AG04449 (cell line): ENCODE data around the gene LRTM1.

Experiments
- CTCF ChIA-PET: fragments of 350-600 bp; formaldehyde crosslinking; extraction: SDS; loops from one replicate; lab custom pipeline; 2021; ENCODE audit warnings: antibody characterized with exemption; lab: Yijun Ruan, JAX
- POLR2A ChIA-PET: fragments of 400-600, 350-600 bp; formaldehyde crosslinking; extraction: SDS; loops from one replicate; lab custom pipeline; 2020; ENCODE audit warnings: antibody characterized with exemption, inconsistent platforms; lab: Yijun Ruan, JAX
- DNase-seq: peaks from one replicate; pipeline ENCODE4 v3.0.0-alpha.2; 2010; ENCODE audit warnings: low read depth, low spot score
- H3K4me3 ChIP-seq: 2 replicates; pipeline ENCODE4 v1.5.1; 2011; ENCODE audit warnings: low read depth, mild to moderate bottlenecking, control low read depth, low read length
- TF ChIP-seq, protein P1 (sequence below): IDR thresholded peaks from one replicate; pipeline ENCODE4 v1.5.1; 2011; ENCODE audit warnings: mild to moderate bottlenecking, moderate library complexity, low read length, control low read depth, inconsistent platforms; ENCODE audit not compliant: insufficient read depth; ENCODE audit errors: missing control alignments

LRTM1 gene

DNA sequence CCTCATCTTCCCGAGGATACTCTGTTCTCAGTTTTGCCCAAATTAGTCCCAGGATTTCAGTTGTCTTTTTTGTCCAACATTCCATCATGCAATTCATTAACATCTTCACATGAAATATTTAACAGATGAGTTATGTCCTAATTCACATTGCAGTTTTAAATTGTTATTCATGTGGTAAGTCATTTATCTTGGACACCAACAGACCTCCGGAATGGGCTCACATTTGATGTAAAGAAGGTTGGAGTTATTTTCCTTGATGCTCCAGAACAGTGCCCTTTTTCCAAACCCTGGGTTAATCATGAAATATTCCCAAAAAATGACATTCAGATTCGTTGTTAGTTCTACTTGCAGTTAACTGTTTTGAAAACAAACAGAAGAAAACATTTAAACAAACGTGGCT lies 32.8 kb upstream of the LRTM1 start:
- TF ChIP-seq, protein P1, sequence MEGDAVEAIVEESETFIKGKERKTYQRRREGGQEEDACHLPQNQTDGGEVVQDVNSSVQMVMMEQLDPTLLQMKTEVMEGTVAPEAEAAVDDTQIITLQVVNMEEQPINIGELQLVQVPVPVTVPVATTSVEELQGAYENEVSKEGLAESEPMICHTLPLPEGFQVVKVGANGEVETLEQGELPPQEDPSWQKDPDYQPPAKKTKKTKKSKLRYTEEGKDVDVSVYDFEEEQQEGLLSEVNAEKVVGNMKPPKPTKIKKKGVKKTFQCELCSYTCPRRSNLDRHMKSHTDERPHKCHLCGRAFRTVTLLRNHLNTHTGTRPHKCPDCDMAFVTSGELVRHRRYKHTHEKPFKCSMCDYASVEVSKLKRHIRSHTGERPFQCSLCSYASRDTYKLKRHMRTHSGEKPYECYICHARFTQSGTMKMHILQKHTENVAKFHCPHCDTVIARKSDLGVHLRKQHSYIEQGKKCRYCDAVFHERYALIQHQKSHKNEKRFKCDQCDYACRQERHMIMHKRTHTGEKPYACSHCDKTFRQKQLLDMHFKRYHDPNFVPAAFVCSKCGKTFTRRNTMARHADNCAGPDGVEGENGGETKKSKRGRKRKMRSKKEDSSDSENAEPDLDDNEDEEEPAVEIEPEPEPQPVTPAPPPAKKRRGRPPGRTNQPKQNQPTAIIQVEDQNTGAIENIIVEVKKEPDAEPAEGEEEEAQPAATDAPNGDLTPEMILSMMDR: no peak
- ChIA-PET CTCF (interaction anchor here (1.2 to 1.9 kb wide), 3 partner anchors 28 to 202 kb away, joined by 3 to 6 read pairs (median 5); no protein-coding TSS in a partner anchor), POLR2A (interaction anchor here (1.3 kb wide), 1 partner anchor 502 kb away, joined by 5 read pairs; no protein-coding TSS in a partner anchor)
- no peak overlapping the region for H3K4me3 ChIP-seq
- no peak for DNase-seq

DNA sequence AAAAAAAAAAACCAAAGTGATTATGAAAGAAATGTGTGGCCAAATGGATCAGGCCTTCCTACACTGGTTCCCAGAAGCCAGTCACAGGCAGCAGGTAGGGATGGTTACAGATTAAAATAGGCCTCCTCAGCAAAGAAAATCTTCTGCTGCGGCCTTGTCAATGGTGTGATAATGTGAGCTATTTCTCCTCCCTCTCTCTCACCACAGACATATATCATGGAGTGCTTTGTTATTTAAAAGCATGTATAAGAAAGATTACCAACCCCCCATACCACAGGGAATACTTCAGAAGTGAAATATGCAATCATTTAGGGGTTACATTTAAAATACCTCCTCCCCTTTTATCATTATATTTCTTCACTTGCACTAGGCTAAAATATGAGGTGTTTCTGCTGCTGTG lies 32.2 kb upstream of the LRTM1 start:
- DNase-seq: no peak
- ChIA-PET CTCF (interaction anchor here (0.9 to 1.9 kb wide), 6 partner anchors 28 to 202 kb away, joined by 3 to 6 read pairs (median 3); no protein-coding TSS in a partner anchor), POLR2A (interaction anchor here (0.6 to 1.3 kb wide), 3 partner anchors 200 to 502 kb away, joined by 3 to 5 read pairs (median 3); no protein-coding TSS in a partner anchor)
- TF ChIP-seq, protein P1: no peak
- no peak overlapping the region for H3K4me3 ChIP-seq

DNA sequence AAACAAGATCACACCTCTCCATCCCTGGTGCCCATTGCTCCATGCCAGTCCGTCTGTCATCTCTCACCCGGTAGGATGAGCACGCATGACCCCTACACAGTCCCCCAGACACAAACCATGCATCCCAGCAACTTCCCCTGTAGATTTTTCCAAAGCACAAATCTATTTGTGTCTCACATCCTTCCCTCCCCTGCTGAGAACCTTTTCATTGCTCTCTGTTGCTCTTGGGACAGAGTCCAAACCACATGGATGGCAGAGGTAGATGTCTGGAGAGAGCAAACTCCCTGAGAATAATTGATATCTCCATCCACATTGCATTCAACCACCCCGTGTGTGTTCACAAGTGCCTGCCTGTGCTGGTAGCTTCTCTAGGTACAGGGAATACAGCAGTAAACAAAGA lies 29.9 kb upstream of the LRTM1 start:
- no peak overlapping the region for H3K4me3 ChIP-seq
- TF ChIP-seq, protein P1: no peak
- POLR2A ChIA-PET: no interaction called here
- DNase-seq: no peak
- CTCF ChIA-PET: no interaction called here

DNA sequence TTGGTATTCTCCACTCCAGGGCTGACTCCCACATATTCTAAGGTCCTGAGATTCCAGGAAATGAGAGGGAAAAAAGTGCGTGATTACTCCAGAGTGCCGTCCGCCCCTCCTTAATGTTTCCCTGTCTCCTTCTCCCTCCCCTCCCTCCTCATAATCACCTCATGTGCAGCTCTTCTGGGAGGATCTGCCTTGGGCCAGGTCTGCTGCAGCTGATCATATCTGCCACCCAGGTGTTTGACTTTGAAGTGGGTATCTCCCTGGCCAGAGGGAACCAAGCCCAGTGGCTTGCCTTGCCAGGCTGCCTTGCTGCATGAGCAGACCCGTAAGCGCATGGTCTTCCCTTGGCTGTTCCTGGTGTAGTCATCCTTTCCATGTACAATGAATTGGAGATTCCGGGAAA lies 28.1 kb upstream of the LRTM1 start:
- no peak overlapping the region for H3K4me3 ChIP-seq
- TF ChIP-seq, protein P1: no peak
- ChIA-PET CTCF (interaction anchor here (0.9 to 2.2 kb wide), 8 partner anchors 9 to 211 kb away, joined by 3 to 10 read pairs (median 4); no protein-coding TSS in a partner anchor), POLR2A (no interaction called here)
- no peak for DNase-seq

DNA sequence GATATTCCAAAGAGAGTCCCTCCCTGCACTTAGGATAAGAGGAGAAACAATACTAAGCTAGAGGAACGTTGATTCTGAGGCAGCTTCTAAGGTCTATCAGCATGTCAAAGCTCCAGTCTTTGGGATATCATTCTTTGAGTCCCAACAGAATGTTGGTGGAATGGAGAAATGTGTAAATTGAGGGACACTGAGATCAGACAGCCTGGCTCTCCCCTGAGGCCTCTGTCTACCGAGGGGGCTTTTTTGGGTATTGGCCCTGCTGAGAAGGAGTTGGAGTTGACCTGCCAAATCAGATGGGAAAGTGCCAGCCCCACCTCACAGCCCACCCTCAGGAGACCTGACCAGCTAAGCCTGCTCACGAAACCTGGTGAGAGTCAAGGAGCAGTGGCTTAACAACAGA lies 27.6 kb upstream of the LRTM1 start:
- ChIA-PET POLR2A (interaction anchor here (0.7 kb wide), 1 partner anchor 18 kb away, joined by 3 read pairs; no protein-coding TSS in a partner anchor), CTCF (interaction anchor here (0.8 to 2.2 kb wide), 7 partner anchors 10 to 211 kb away, joined by 3 to 10 read pairs (median 3); no protein-coding TSS in a partner anchor)
- TF ChIP-seq, protein P1: no peak
- no peak overlapping the region for H3K4me3 ChIP-seq
- DNase-seq: no peak

DNA sequence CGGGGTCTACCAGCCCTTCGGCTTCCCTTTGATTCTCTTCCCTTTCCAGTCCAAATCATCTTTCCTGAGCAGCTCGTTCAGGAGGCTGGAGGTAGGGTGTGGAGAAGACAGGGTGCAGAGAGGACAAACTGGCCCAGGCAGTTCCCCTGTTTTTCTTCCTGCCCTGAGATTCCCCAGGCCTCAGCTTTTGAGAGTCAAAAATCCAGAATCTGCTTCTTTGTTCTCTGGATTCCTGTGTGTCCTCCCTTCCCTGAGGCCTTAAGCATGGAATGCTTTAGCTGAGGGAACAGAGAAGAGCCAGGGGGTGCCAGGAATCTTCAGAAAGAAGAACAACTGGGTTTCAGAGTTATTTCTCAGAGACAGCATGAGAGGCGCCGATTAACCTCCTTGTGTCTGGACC lies 26.7 kb upstream of the LRTM1 start:
- H3K4me3 ChIP-seq: no peak overlapping the region
- TF ChIP-seq, protein P1: no peak
- ChIA-PET POLR2A (interaction anchor here (0.9 to 1.7 kb wide), 3 partner anchors 11 to 215 kb away, joined by 4 to 10 read pairs (median 5); no protein-coding TSS in a partner anchor), CTCF (interaction anchor here (0.8 to 2.2 kb wide), 8 partner anchors 11 to 1088 kb away, joined by 3 to 10 read pairs (median 3); no protein-coding TSS in a partner anchor)
- DNase-seq: no peak
